ENCODE data around the gene RAB8A. TPM values are rescaled to one million over a fixed set of nuclear protein-coding genes. Genes with fewer than 3 reads are reported as not detected.

RAB8A gene
- total RNA-seq, 1 experiment from 2014 or later: 103 TPM

DNA sequence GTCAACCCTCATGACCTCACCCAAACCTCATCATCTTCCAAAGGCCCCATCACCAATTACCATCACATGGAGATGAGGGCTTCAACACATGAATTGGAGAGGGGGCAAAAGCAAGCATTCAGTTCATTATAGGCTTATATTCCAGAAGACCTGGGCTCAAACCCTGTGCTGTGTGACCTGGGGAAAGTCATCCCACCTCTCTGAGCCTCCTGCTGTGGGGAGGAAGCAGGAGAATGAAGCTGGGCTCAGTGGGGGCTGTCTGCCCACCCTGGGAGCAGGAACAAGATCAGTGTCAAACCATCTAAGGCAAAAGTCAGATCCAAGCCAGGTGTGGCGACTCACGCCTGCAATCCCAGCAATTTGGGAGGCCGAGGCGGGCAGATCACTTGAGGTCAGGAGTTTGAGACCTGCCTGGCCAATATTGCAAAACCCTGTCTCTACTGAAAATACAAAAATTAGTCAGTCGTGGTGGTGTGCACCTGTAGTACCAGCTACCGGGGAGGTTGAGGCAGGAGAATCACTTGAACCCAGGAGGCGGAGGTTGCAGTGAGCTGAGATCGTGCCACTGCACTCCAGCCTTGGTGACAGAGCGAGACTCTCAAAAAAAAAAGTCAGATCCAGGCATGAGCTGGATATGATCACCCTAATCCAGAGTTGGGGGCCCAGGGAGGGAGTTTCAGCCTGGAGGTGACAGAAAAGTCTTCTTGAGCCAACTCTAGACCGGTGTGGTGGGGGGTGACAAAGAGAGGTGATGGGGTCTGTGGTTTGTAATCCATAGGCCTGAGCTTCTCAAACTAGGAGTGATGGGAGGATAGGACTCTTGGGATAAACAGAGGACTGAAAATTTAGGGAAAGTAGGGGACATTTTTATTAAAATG, 37.0 kb upstream of the RAB8A start:
- no peaks in the 10 kb centered on the region for H4K20me1 ChIP-seq (ENCODE audit: control insufficient read depth, insufficient read depth, insufficient read length)
- Mint-ChIP-seq H3K4me3 (peak overlapping the region; percentile 85 to 90), H3K4me1 (peaks cover 36 to 39% of the 10 kb centered on the region in 2 experiments), H3K9me3 (no peaks in the 10 kb centered on the region), H3K27me3 (ENCODE audit: low read depth) (no peaks in the 10 kb centered on the region), H3K36me3 (ENCODE audit: insufficient read depth in 1 of 3, low read depth in 3 of 3) (peaks cover 15 to 17% (median 16%) of the 10 kb centered on the region in 3 experiments), H3K27ac (peak overlapping the region; percentile 85 to 96 (median 92); a peak in 4 of 7 replicates)
- H3K18ac ChIP-seq (ENCODE audit: insufficient read length, low read depth, low read length): no peak overlapping the region
- H3K4me1 ChIP-seq (ENCODE audit: insufficient read depth, low read length): peaks cover 4% of the 10 kb centered on the region
- no peak overlapping the region for H4K5ac ChIP-seq (ENCODE audit: insufficient read length, low read depth, low read length)
- no peaks in the 10 kb centered on the region for H3K9me3 ChIP-seq (ENCODE audit: control insufficient read depth, low read depth, low read length)
- no peak overlapping the region for H2BK20ac ChIP-seq (ENCODE audit: low read depth, low read length, poor library complexity, severe bottlenecking)
- H3K56ac ChIP-seq (ENCODE audit: insufficient read length, low read depth, low read length): no peak overlapping the region
- no peak overlapping the region for H4K8ac ChIP-seq (replicated peaks; ENCODE audit: insufficient read length, low read depth, low read length)
- H3K14ac ChIP-seq (ENCODE audit: insufficient read depth, low read length): no peak overlapping the region
- no CpG with 5 or more reads among the region's 10 CpGs for WGBS (ENCODE audit: extremely low coverage, insufficient read length, low lambda C conversion rate)
- no peak overlapping the region for H2BK15ac ChIP-seq (ENCODE audit: low read depth, low read length)
- no peak overlapping the region for H2BK12ac ChIP-seq (ENCODE audit: insufficient read length, low read depth, low read length)
- H3K27me3 ChIP-seq (ENCODE audit: insufficient read depth, low read length): no peaks in the 10 kb centered on the region
- no peak overlapping the region for H2BK120ac ChIP-seq (ENCODE audit: low read depth, low read length, poor library complexity, severe bottlenecking)
- no peak overlapping the region for H3K4ac ChIP-seq (ENCODE audit: low read depth, low read length)
- H3K79me2 ChIP-seq (ENCODE audit: insufficient read depth, low read length): peaks cover 20% of the 10 kb centered on the region; the same call in 1 of the 2 replicates
- H4K91ac ChIP-seq (ENCODE audit: insufficient read length, low read depth, low read length): no peak overlapping the region
- H3K4me2 ChIP-seq (ENCODE audit: insufficient read depth, insufficient read length, low read length): no peak overlapping the region
- no peak overlapping the region for H2AFZ ChIP-seq (ENCODE audit: low read length)
- no peak overlapping the region for H3K9ac ChIP-seq (ENCODE audit: extremely low read depth, insufficient read length, low read length)
- peaks cover 14% of the 10 kb centered on the region for H3K23me2 ChIP-seq (ENCODE audit: insufficient read length, low read depth, low read length, poor library complexity, severe bottlenecking)
- no peak for DNase-seq
- H2AK5ac ChIP-seq (ENCODE audit: insufficient read length, low read length): no peak overlapping the region
- no peaks in the 10 kb centered on the region for H3K79me1 ChIP-seq (ENCODE audit: insufficient read depth, low read depth, low read length, poor library complexity, severe bottlenecking)
- H3K23ac ChIP-seq (ENCODE audit: insufficient read length, low read depth, low read length): no peak overlapping the region
- H3K27ac ChIP-seq (ENCODE audit: insufficient read length, low read depth, low read length): no peak overlapping the region
- no peak overlapping the region for H2BK5ac ChIP-seq (ENCODE audit: insufficient read length, low read length)
- H3T11ph ChIP-seq (ENCODE audit: low read length): no peak overlapping the region
- TF ChIP-seq, protein P1, sequence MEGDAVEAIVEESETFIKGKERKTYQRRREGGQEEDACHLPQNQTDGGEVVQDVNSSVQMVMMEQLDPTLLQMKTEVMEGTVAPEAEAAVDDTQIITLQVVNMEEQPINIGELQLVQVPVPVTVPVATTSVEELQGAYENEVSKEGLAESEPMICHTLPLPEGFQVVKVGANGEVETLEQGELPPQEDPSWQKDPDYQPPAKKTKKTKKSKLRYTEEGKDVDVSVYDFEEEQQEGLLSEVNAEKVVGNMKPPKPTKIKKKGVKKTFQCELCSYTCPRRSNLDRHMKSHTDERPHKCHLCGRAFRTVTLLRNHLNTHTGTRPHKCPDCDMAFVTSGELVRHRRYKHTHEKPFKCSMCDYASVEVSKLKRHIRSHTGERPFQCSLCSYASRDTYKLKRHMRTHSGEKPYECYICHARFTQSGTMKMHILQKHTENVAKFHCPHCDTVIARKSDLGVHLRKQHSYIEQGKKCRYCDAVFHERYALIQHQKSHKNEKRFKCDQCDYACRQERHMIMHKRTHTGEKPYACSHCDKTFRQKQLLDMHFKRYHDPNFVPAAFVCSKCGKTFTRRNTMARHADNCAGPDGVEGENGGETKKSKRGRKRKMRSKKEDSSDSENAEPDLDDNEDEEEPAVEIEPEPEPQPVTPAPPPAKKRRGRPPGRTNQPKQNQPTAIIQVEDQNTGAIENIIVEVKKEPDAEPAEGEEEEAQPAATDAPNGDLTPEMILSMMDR (conservative IDR thresholded peaks at IDR 0.05): no peak

Measured in H9 (cell line).